Activated CD8-positive, alpha-beta memory T cell treated with anti-CD3 and anti-CD28 coated beads, Interleukin-2, amount 10 ng/mL, durations not matched to agents 7 days and 5 days (primary cell): ENCODE results near the gene PHF14. TPM values are rescaled to one million over a fixed set of nuclear protein-coding genes. Genes with fewer than 3 reads are reported as not detected.

Source experiments
- ATAC-seq: fragments of 150-1000 bp; cut with Tn5 transposase; one replicate; pipeline ENCODE4 v1.10.0; 2021; ENCODE audit warnings: moderate library complexity
- CTCF ChIA-PET: fragments of 350-600 bp; sonication (Branson Sonifier 250); formaldehyde crosslinking; loops from one replicate; lab custom pipeline; 2021; ENCODE audit warnings: antibody characterized with exemption; lab: Charles Lee
- DNase-seq: peaks from one replicate; pipeline ENCODE4 v3.0.0-alpha.2; 2020
- H3K27ac Mint-ChIP-seq: one replicate; pipeline ENCODE4 v1.8.0; 2021; ENCODE audit warnings: mild to moderate bottlenecking, mixed read lengths
- H3K27me3 Mint-ChIP-seq: one replicate; pipeline ENCODE4 v1.8.0; 2021; ENCODE audit warnings: mixed read lengths
- H3K36me3 Mint-ChIP-seq: one replicate; pipeline ENCODE4 v1.8.0; 2021; ENCODE audit warnings: mild to moderate bottlenecking, mixed read lengths
- H3K4me1 Mint-ChIP-seq: one replicate; pipeline ENCODE4 v1.8.0; 2021; ENCODE audit warnings: mixed read lengths
- H3K4me3 Mint-ChIP-seq: one replicate; pipeline ENCODE4 v1.8.0; 2021; ENCODE audit warnings: mild to moderate bottlenecking, moderate library complexity, mixed read lengths
- H3K9me3 Mint-ChIP-seq: one replicate; pipeline ENCODE4 v1.8.0; 2022; ENCODE audit warnings: low read depth, mixed read lengths
- total RNA-seq, 2 experiments: library from RNA; stranded (reverse); gene quantifications; one replicate each; pipeline ENCODE4 v1.2.3, GENCODE V29; 2021

The PHF14 gene
- total RNA-seq, 2 experiments from 2014 or later, result 36.0 to 36.7 TPM

- no peak overlapping the region for H3K4me3 Mint-ChIP-seq
- peaks cover 6% of the 10 kb centered on the region for H3K4me1 Mint-ChIP-seq
- DNase-seq, result no peak
- no peak overlapping the region for H3K27ac Mint-ChIP-seq
- no peaks in the 10 kb centered on the region for H3K36me3 Mint-ChIP-seq
- H3K27me3 Mint-ChIP-seq, result peaks cover 8% of the 10 kb centered on the region
- CTCF ChIA-PET, result interaction anchor here (1.3 kb wide), 1 partner anchor 16 kb away, joined by 3 read pairs; no protein-coding TSS in a partner anchor
- H3K9me3 Mint-ChIP-seq, result no peaks in the 10 kb centered on the region
- ATAC-seq, result no peak
Observed at GRCh38 chr7:11196143-11196542, 222.5 kb downstream of the PHF14 start.

- no peak overlapping the region for H3K27ac Mint-ChIP-seq
- H3K36me3 Mint-ChIP-seq, result no peaks in the 10 kb centered on the region
- H3K4me1 Mint-ChIP-seq, result no peaks in the 10 kb centered on the region
- DNase-seq (no peak), ATAC-seq (no peak)
- H3K9me3 Mint-ChIP-seq, result no peaks in the 10 kb centered on the region
- H3K27me3 Mint-ChIP-seq, result peaks cover 8% of the 10 kb centered on the region
- no peak overlapping the region for H3K4me3 Mint-ChIP-seq
- CTCF ChIA-PET, result no interaction called here
Observed at GRCh38 chr7:11203224-11203623, 229.6 kb downstream of the PHF14 start.

DNA sequence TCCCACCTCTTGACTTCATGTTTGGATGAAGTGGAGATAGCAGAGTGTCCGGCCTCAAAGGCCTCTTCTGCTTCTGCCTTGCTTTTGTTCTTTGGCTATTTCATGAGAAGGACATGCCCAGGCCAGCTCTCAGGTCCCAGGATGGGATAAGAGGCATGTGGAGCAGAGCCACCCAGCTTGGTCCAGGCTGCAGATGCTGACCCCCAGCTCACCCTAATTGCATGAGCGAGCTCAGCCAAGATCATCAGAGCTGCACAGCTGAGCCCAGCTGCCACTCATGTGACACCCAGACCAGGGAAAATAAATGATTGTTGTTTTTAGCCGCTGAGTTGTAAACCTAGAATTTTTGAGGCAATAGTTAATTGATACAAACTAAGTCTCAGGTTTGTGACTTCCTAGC lies 230.0 kb downstream of the PHF14 start:
- H3K4me1 Mint-ChIP-seq, result no peaks in the 10 kb centered on the region
- H3K27ac Mint-ChIP-seq, result no peak overlapping the region
- H3K27me3 Mint-ChIP-seq, result peaks cover 8% of the 10 kb centered on the region
- no peaks in the 10 kb centered on the region for H3K36me3 Mint-ChIP-seq
- DNase-seq (no peak), ATAC-seq (no peak)
- CTCF ChIA-PET, result no interaction called here
- no peak overlapping the region for H3K4me3 Mint-ChIP-seq
- H3K9me3 Mint-ChIP-seq, result no peaks in the 10 kb centered on the region

DNA sequence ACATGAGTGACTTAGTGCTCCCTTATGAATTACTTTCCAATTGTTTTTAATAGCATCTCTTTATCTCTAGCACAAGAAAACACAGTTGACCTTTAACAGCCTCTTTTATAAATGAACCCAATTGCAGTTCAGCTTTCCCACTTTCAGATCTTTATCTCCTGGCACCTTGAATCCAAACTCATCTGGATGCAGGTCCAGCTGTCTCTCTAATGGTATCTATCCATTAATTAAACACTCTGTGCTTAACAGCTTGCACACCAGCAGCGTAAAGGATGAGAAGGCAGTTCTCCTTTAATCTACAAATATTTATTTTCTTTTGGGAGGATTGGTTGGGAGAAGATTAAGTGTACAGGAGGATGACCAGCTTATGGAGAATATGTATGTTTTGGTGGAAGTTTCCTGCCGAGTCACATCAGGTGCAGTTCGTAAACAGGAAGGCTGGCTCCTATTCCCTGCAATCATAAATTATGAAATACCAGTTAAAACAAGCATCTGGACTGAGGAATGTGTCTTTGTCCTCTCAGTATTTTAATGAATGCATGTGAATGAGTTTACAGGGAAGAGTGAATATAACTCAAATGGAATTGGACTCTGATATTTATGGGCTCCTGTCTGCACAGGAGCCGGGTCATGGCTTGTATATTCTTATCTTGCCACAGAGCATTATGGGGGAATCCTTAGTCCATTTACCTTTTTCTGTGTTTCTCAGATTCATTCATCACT lies 232.7 kb downstream of the PHF14 start:
- ATAC-seq (no peak), DNase-seq (no peak)
- Mint-ChIP-seq H3K27ac (no peak overlapping the region), H3K4me3 (no peak overlapping the region), H3K9me3 (no peaks in the 10 kb centered on the region), H3K36me3 (no peaks in the 10 kb centered on the region), H3K4me1 (peaks cover 7% of the 10 kb centered on the region), H3K27me3 (peaks cover 8% of the 10 kb centered on the region)
- CTCF ChIA-PET, result no interaction called here

DNA sequence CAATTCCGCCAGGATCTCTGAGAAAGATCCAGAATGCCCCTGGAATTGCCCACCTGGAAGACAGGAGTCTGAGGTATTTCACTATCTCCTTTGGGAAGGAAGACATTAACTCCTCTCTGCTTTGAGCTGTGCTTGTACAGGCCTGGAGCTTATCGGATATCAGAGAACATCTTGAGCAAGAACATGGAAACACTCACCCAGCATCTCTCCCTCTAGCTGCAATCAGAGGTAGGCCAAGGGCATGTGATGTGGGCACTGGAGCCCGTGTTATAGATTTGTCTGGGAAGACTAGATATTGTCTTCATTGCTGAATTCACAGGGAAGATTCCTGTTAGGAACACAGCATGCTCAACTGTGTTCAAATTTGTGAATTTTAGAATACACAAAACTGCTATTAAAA lies 233.9 kb downstream of the PHF14 start:
- H3K27ac Mint-ChIP-seq, result no peak overlapping the region
- H3K27me3 Mint-ChIP-seq, result peaks cover 8% of the 10 kb centered on the region
- H3K36me3 Mint-ChIP-seq, result no peaks in the 10 kb centered on the region
- ATAC-seq, result no peak
- H3K4me1 Mint-ChIP-seq, result peaks cover 10% of the 10 kb centered on the region
- no peak overlapping the region for H3K4me3 Mint-ChIP-seq
- no peak for DNase-seq
- CTCF ChIA-PET, result no interaction called here
- H3K9me3 Mint-ChIP-seq, result no peaks in the 10 kb centered on the region

DNA sequence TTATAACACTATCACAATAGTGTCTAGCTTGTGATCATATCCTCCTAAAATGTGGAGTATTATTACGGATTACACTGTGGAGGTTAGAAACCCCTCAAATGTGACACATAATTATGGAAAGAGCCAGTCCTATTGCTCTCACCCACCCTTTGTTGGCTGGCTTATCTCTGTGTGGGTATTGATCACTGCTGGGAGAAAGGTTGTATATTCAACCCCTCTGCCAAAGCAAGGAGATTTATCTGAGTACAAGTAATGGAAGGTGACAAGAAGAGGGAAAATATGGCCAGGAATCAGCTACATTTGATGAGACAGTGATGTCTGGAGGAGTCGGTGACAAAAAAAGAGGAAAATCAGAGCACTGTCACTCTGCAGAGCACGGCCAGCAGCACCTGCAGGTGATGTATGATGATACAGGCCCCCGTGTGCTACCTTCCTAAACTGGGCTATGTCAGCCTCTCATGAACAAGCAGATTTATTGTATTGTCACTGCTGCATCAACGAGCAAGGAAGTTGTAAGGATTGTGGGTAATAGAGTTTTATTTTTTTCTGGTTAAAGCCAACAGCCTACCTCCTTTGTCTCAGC lies 235.3 kb downstream of the PHF14 start:
- Mint-ChIP-seq H3K4me1 (peaks cover 10% of the 10 kb centered on the region), H3K36me3 (no peaks in the 10 kb centered on the region), H3K4me3 (no peak overlapping the region), H3K27me3 (peaks cover 15% of the 10 kb centered on the region), H3K27ac (no peak overlapping the region), H3K9me3 (no peaks in the 10 kb centered on the region)
- no peak for DNase-seq
- CTCF ChIA-PET, result no interaction called here
- ATAC-seq, result no peak

DNA sequence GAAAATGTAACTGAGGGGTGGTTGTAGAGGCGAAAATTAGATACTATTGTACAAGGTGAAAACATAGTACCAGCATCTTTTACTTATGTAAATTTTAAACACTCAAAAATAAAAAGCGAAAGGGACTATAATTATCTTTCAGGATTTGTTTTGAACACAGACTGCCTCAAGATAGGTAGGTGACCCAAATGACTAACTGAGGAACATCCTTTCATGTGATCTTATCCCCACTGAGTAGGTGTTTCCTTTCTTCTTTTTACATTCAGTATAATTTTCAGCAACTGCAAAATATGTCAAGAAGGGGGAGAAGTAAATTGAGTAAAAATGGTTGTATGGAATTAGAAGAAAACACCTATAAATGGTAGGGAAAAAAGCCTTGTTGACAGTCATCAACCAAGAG lies 236.7 kb downstream of the PHF14 start:
- no peak for DNase-seq
- H3K36me3 Mint-ChIP-seq, result no peaks in the 10 kb centered on the region
- no peak overlapping the region for H3K27ac Mint-ChIP-seq
- ATAC-seq, result no peak
- CTCF ChIA-PET, result no interaction called here
- no peaks in the 10 kb centered on the region for H3K9me3 Mint-ChIP-seq
- H3K4me1 Mint-ChIP-seq, result peaks cover 10% of the 10 kb centered on the region
- H3K4me3 Mint-ChIP-seq, result no peak overlapping the region
- H3K27me3 Mint-ChIP-seq, result peaks cover 11% of the 10 kb centered on the region

DNA sequence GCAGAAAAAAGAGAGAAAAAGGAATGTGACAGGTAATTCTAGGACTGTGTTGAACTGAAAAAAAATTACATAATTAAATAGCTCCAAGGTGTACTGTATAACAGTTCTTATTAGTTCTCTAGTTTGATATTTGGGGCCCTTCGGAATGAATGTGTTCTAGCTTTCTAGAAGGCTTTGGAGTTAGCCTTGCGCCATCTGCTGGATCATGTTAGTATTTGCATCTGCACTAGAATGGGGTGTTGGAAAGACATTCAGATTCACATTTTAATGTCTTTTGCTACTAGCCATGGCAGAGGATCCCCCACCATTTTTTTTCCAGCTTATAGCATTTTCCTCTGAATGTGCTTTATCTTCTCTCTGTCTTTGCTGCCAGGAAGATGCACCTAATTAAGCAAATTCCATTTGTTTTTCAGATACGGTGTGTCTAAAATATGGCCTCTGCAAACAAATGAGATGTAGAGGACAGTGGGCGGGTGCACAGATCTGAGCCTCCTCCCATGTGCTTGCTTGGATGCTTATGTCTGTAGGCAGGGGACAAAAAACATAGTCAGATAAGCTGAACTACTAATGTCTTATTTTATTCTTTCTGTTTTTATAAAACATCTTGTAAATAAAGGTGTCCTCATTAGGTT lies 238.5 kb downstream of the PHF14 start:
- H3K27ac Mint-ChIP-seq, result no peak overlapping the region
- ATAC-seq, result peak; percentile 65
- H3K9me3 Mint-ChIP-seq, result no peaks in the 10 kb centered on the region
- H3K4me3 Mint-ChIP-seq, result no peak overlapping the region
- peak; percentile 59 for DNase-seq
- CTCF ChIA-PET, result interaction anchor here (0.6 to 2.0 kb wide), 14 partner anchors 8 to 505 kb away, joined by 3 to 9 read pairs (median 4); no protein-coding TSS in a partner anchor
- H3K36me3 Mint-ChIP-seq, result no peaks in the 10 kb centered on the region
- peaks cover 11% of the 10 kb centered on the region for H3K27me3 Mint-ChIP-seq
- H3K4me1 Mint-ChIP-seq, result peaks cover 10% of the 10 kb centered on the region

- CTCF ChIA-PET, result interaction anchor here (0.8 to 2.0 kb wide), 5 partner anchors 16 to 272 kb away, joined by 3 to 9 read pairs (median 4); a partner anchor contains a TSS
- Mint-ChIP-seq H3K9me3 (no peaks in the 10 kb centered on the region), H3K4me1 (peaks cover 13% of the 10 kb centered on the region), H3K4me3 (no peak overlapping the region), H3K27me3 (peaks cover 11% of the 10 kb centered on the region), H3K27ac (no peak overlapping the region), H3K36me3 (no peaks in the 10 kb centered on the region)
- ATAC-seq (no peak), DNase-seq (no peak)
Observed at GRCh38 chr7:11212816-11213215, 239.1 kb downstream of the PHF14 start.

- no peaks in the 10 kb centered on the region for H3K9me3 Mint-ChIP-seq
- no peaks in the 10 kb centered on the region for H3K36me3 Mint-ChIP-seq
- DNase-seq (no peak), ATAC-seq (no peak)
- peaks cover 11% of the 10 kb centered on the region for H3K27me3 Mint-ChIP-seq
- H3K27ac Mint-ChIP-seq, result no peak overlapping the region
- peaks cover 15% of the 10 kb centered on the region for H3K4me1 Mint-ChIP-seq
- CTCF ChIA-PET, result interaction anchor here (1.6 to 1.7 kb wide), 2 partner anchors 23 to 272 kb away, joined by 4 to 7 read pairs; a partner anchor contains a TSS
- no peak overlapping the region for H3K4me3 Mint-ChIP-seq
Observed at GRCh38 chr7:11213266-11213665, 239.6 kb downstream of the PHF14 start.

DNA sequence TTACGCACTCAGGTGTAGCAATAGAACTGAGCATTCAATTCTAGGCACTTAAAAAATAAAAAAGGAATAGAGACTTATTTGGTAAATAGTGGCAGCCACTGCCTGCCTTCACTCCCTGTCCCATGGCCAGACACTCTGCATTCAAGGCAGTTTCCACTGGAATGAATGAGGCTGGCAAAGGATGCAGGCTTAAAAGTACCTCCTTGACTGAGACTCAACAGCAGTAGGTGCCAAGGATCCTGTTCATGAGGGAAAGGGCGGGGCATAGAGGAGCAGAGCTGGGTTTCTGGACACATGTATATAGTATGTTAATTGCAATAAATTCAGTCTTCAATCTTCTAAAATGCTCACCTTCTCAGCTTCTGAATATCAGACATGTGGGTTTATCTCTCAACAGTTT lies 242.6 kb downstream of the PHF14 start:
- CTCF ChIA-PET, result interaction anchor here (1.4 kb wide), 1 partner anchor 127 kb away, joined by 3 read pairs; no protein-coding TSS in a partner anchor
- H3K4me3 Mint-ChIP-seq, result no peak overlapping the region
- no peaks in the 10 kb centered on the region for H3K9me3 Mint-ChIP-seq
- ATAC-seq (no peak), DNase-seq (no peak)
- H3K27ac Mint-ChIP-seq, result no peak overlapping the region
- H3K27me3 Mint-ChIP-seq, result peaks cover 11% of the 10 kb centered on the region
- peaks cover 7% of the 10 kb centered on the region for H3K4me1 Mint-ChIP-seq
- no peaks in the 10 kb centered on the region for H3K36me3 Mint-ChIP-seq

DNA sequence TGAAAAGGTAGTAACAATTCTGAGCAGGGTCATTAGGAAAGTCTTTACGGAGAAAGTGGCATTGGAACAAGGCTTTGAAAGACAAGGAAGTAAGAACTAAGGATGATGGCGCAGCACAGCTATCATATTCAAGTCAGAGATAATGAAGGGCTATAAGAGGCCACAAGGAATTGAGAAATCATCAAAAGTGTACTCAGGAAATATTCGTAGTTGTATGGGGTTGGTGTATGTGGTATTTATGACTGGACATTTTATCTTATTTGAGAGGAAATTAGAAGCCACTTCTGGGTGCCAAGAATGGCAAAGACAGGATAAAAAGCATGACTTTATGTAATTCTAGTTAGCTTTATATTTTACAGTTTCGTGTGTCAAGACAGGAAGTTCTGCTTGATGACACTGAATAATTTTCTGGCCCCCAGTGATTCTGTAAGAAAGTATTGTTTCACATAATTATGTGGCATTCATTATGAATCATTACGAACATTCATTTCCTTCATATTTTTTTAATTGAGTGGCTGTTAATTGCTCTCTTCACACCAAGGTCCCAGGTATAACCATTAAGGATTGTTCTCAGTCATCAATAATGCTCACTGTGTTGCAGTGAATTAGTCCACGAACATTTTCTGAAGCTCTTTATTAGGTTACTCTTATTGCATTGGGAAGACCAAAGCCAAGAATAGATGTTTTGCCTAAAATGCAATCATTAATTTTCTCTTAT lies 244.3 kb downstream of the PHF14 start:
- no peak for ATAC-seq
- H3K27me3 Mint-ChIP-seq, result peaks cover 15% of the 10 kb centered on the region
- CTCF ChIA-PET, result no interaction called here

More for the DNA sequence above, 244.3 kb downstream of the PHF14 start:
- Mint-ChIP-seq H3K36me3 (no peaks in the 10 kb centered on the region), H3K27ac (no peak overlapping the region), H3K4me3 (no peak overlapping the region), H3K9me3 (no peaks in the 10 kb centered on the region), H3K4me1 (peaks cover 5% of the 10 kb centered on the region)
- DNase-seq, result no peak
